Calu3 (cell line): ENCODE measurements around the gene UCP3. TPM values are rescaled to one million over a fixed set of nuclear protein-coding genes. Genes with fewer than 3 reads are reported as not detected.

Experiments used
- BruUV-seq: library from RNA; stranded (reverse); fragments of 400-500 nt; replicated peaks from 2 replicates; lab custom pipeline; 2021; lab: Mats Ljungman, UMichigan
- CTCF ChIA-PET: fragments of 300-600 bp; sonication (Branson Sonifier 250); formaldehyde crosslinking; loops from one replicate; lab custom pipeline; 2022; ENCODE audit warnings: antibody characterized with exemption; lab: Charles Lee
- DNase-seq: peaks from one replicate; pipeline ENCODE4 v3.0.0; 2022
- H3K27ac Mint-ChIP-seq: one replicate; pipeline ENCODE4 v1.8.0; 2022; ENCODE audit warnings: mixed read lengths; ENCODE audit not compliant: unreplicated experiment
- H3K27me3 Mint-ChIP-seq: one replicate; pipeline ENCODE4 v1.8.0; 2022; ENCODE audit warnings: mixed read lengths; ENCODE audit not compliant: unreplicated experiment
- H3K36me3 Mint-ChIP-seq: one replicate; pipeline ENCODE4 v1.8.0; 2022; ENCODE audit warnings: mild to moderate bottlenecking, moderate library complexity, mixed read lengths; ENCODE audit not compliant: insufficient read depth, unreplicated experiment
- H3K4me1 Mint-ChIP-seq: one replicate; pipeline ENCODE4 v1.8.0; 2022; ENCODE audit warnings: mild to moderate bottlenecking, low read depth, mixed read lengths; ENCODE audit not compliant: unreplicated experiment
- H3K4me3 Mint-ChIP-seq: one replicate; pipeline ENCODE4 v1.8.0; 2022; ENCODE audit warnings: mild to moderate bottlenecking, low read depth, moderate library complexity, mixed read lengths; ENCODE audit not compliant: unreplicated experiment
- H3K9me3 Mint-ChIP-seq: one replicate; pipeline ENCODE4 v1.8.0; 2022; ENCODE audit warnings: low read depth, mixed read lengths; ENCODE audit not compliant: unreplicated experiment
- CTCF ChIP-seq: fragments of 200-600 bp; IDR thresholded peaks from one replicate; pipeline ENCODE4 v1.8.0; 2022; ENCODE audit warnings: antibody characterized with exemption; ENCODE audit not compliant: unreplicated experiment
- intact Hi-C: fragments of 100-400 bp; cut with micrococcal nuclease; formaldehyde crosslinking; loops from one replicate; pipeline ENCODE4 v1.10.0; 2022; ENCODE audit not compliant: unreplicated experiment
- total RNA-seq: library from RNA; stranded (reverse); gene quantifications from 2 replicates; pipeline ENCODE4 v1.2.3, GENCODE V29; 2022

Gene UCP3
- total RNA-seq, 1 experiment from 2014 or later, result 1.9 TPM

GRCh38 chr11:73982990-73983740 lies 25.7 kb downstream of the UCP3 start:
- intact Hi-C loops, result no loop called here
- H3K4me1 Mint-ChIP-seq, result peaks cover 26% of the 10 kb centered on the region
- peaks cover 28% of the 10 kb centered on the region for H3K36me3 Mint-ChIP-seq
- no peak for TF ChIP-seq CTCF
- CTCF ChIA-PET, result interaction anchor here (0.5 kb wide), 1 partner anchor 71 kb away, joined by 6 read pairs; no protein-coding TSS in a partner anchor
- peak overlapping the region; percentile 95 for H3K27ac Mint-ChIP-seq
- peak; percentile 91 for DNase-seq
- no peaks in the 10 kb centered on the region for H3K27me3 Mint-ChIP-seq
- H3K9me3 Mint-ChIP-seq, result no peaks in the 10 kb centered on the region
- peak overlapping the region; percentile 99 for H3K4me3 Mint-ChIP-seq
- BruUV-seq, result no TSS peak

- no peak for TF ChIP-seq CTCF
- intact Hi-C loops, result no loop called here
- Mint-ChIP-seq H3K36me3 (peaks cover 28% of the 10 kb centered on the region), H3K9me3 (no peaks in the 10 kb centered on the region), H3K27ac (peak within 1 kb of the TSS; percentile 95), H3K4me3 (peak within 1 kb of the TSS; percentile 99), H3K4me1 (peaks cover 26% of the 10 kb centered on the region), H3K27me3 (no peaks in the 10 kb centered on the region)
- CTCF ChIA-PET, result no interaction called here
- no TSS peak for BruUV-seq
- peak; percentile 76 for DNase-seq
These were observed 26.3 kb downstream of the UCP3 start, which contains the start of gene UCP2 for GRCh38 chr11:73982595-73982989. UCP2 (minus strand) TSS chr11:73982843; CDS start chr11:73978378, 4,465 bp downstream.

- no TSS peak for BruUV-seq
- DNase-seq, result no peak
- CTCF ChIA-PET, result no interaction called here
- Mint-ChIP-seq H3K9me3 (no peaks in the 10 kb centered on the region), H3K4me1 (peaks cover 26% of the 10 kb centered on the region), H3K27ac (peak overlapping the region; percentile 95), H3K4me3 (peak overlapping the region; percentile 99), H3K27me3 (no peaks in the 10 kb centered on the region), H3K36me3 (peaks cover 33% of the 10 kb centered on the region)
- TF ChIP-seq CTCF, result no peak
- intact Hi-C loops, result no loop called here
These were observed 27.7 kb downstream of the UCP3 start for GRCh38 chr11:73981051-73981805.

GRCh38 chr11:73980001-73980961 lies 28.6 kb downstream of the UCP3 start:
- Mint-ChIP-seq H3K9me3 (no peaks in the 10 kb centered on the region), H3K27me3 (no peaks in the 10 kb centered on the region), H3K27ac (no peak overlapping the region), H3K4me1 (peaks cover 26% of the 10 kb centered on the region), H3K36me3 (peaks cover 33% of the 10 kb centered on the region), H3K4me3 (no peak overlapping the region)
- intact Hi-C loops, result no loop called here
- TF ChIP-seq CTCF, result no peak
- no TSS peak for BruUV-seq
- DNase-seq, result peak; percentile 28
- CTCF ChIA-PET, result no interaction called here
